GM20000 (cell line): Measurements from ENCODE around the gene G0S2.

Source experiments
- DNase-seq: peaks from one replicate; pipeline ENCODE4 v3.0.0; 2012; ENCODE audit warnings: low spot score
- CTCF ChIP-seq: IDR thresholded peaks from 2 replicates; pipeline ENCODE4 v1.5.1; 2012; ENCODE audit warnings: mild to moderate bottlenecking, control low read depth; ENCODE audit errors: extremely low read depth, missing control alignments

G0S2 gene

GRCh38 chr1:209674957-209675564, at the start of gene G0S2:
G0S2 (plus strand) TSS chr1:209675412; CDS start chr1:209675685, 273 bp downstream.
- TF ChIP-seq CTCF: no peak
- peak; percentile 27 for DNase-seq

DNA sequence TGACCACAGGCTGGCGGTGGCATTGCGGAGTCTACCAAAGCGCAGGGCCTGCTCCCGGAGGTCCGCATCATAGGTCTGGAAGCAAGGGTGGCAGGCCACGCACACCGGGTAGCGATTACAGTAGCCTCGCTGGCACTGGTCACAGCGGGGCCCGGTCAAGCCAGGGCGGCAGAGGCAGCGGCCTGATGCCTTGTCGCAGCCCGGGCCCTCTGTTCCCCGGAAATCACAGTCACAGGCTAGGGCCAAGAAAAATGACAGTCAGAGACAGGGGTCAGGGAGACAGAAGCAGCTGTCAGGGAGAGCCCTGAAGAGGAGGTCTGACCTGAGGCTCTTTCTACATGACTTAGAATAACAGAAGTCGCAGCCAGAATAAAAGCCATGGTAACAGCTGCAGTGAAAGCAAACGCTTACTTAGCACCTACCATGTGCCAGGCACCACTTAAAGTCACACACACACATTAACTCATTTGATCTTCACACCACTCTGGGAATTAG, 49.4 kb upstream of the G0S2 start:
- TF ChIP-seq CTCF: no peak

DNA sequence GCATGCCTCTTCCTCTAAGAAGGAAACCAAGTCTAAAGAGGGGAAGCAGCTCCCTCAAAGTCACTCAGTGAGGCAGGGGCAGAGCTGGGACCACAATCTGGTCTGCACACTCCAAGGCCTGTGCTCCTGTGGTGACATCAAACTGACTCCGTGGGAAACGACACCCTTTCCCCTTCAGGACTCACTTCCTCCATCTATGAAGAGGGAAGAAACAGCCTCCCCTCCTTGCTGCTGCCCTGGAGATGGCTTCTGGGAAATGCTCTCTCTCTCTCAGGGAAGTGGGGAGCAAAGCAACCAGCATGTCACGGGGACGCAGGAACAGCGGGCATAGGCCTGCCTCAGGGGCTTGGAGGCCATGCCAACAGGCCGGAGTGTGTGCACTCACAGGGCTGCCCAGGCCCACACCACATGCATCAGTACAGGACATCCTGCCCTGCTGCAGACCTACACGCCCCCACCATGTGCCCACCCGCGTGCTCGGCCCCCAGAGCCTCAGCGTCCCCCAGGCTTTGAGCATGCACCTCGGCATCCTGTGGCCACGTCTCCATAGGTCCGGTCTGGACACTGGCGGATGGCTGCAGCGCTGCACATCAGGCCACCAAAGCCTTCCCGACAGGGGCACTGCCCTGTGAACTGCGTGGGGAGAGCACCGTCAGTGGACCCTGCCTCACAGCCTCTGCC, 48.7 kb upstream of the G0S2 start:
- TF ChIP-seq CTCF: no peak
- no peak for DNase-seq

More for the DNA sequence above, 49.4 kb upstream of the G0S2 start:
- DNase-seq: no peak

DNA sequence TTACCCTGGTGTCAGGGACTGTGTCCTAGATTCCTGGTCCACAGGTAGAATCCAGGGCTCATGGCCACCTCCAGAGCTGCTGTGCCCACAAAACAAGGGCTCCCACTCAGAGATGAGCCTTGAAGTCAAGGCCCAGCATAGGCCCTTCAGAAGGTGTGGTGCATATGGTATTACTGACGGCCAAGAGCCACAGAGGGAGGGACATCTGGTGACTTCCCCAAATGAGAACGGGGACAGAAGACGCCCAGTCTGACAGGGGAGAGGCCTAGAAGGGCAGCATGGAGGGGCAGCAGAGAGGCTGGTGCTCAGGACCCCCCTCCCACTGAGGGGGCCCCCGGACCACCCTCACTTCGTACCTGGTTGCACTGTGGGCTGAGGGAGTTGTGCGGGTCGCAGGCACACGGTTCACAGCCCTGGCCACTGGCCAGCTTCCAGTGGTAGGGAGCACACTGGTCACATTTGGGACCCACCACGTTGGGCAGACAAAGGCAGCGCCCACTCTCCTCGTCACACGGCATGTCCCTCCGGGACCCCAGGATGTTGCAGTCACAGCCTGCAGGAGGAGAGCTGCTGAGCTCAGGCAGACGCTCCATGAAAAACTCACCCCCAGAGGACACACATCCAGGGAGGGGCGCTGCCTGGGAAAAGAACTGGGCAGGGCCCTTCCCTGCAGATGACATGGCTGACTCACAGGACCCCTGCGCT, 48.0 kb upstream of the G0S2 start:
- no peak for TF ChIP-seq CTCF
- DNase-seq: no peak

- peak; percentile 75 for DNase-seq
- peak; percentile 98 for TF ChIP-seq CTCF
Measured at GRCh38 chr1:209627732-209628196, 47.4 kb upstream of the G0S2 start.

DNA sequence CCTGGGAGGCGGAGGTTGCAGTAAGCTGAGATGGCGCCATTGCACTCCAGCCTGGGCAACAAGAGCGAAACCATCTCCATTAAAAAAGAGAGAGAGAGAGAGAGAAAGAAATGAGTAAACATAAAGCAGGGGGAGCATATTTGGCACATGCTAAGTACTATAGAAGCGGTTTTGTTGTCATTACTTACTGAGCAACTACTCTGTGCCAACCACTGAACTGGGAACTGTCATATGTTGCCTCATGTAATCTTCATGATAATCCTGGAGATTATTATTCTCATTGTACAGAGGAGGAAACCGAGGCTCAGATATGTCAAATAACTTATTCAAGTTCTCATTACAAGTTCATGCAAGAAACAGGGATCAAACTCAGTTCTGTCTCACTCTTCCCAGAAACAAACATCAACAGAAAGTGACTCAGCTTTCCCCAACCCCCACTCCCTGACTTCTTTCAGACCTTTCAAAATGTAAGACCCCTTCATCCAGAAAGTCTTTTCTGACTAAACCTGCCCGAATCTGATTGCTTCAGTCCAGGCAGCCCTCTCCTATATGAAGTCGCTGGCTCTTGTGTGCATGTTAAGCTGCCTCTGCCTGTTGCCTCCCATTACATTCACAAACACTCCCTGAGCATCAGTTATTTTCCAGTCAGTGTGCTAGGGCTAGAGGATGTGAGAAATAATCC, 46.5 kb upstream of the G0S2 start:
- DNase-seq: no peak
- no peak for TF ChIP-seq CTCF
